ENCODE data around the gene DYNC1I1. TPM values are rescaled to one million over a fixed set of nuclear protein-coding genes. Genes with fewer than 3 reads are reported as not detected.

DYNC1I1 gene
- total RNA-seq, 1 donor from 2014 or later: 38.8 TPM

DNA sequence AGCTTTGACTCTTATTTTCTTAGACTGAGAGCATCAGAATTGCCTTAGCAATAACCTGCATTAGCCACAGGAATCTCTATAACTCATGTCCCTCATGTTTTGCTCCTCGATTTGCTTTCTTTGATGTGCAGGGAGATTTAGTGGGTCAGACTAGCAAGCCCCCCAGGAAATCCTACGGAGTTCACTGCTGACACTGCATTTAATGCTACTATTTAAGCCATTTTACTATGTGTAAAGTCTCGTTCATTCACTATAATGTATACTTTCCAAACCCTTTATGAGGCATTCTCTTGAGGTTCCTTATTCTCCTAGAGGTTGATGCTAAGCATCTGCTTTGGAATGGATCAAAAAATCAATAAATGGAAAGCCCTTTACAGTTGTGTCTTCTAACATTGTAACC lies 28.4 kb downstream of the DYNC1I1 start:
- no peak overlapping the region for H3K4me3 ChIP-seq
- H3K27ac ChIP-seq (replicated peaks): no peak overlapping the region
- no peaks in the 10 kb centered on the region for H3K27me3 ChIP-seq (ENCODE audit: low read depth)
- no peak for DNase-seq
- H3K9me3 ChIP-seq (replicated peaks): no peaks in the 10 kb centered on the region
- intact Hi-C loops (cut with micrococcal nuclease): no loop called here
- H3K36me3 ChIP-seq: peaks cover 10% of the 10 kb centered on the region
- H3K4me1 ChIP-seq: no peaks in the 10 kb centered on the region
- TF ChIP-seq CTCF (IDR thresholded peaks at IDR 0.05; ENCODE audit: borderline replicate concordance): no peak

- Histone ChIP-seq H3K4me1 (no peaks in the 10 kb centered on the region), H3K9me3 (replicated peaks) (no peaks in the 10 kb centered on the region), H3K27me3 (ENCODE audit: low read depth) (no peaks in the 10 kb centered on the region), H3K4me3 (no peak overlapping the region), H3K36me3 (peaks cover 21% of the 10 kb centered on the region), H3K27ac (replicated peaks) (no peak overlapping the region)
- no peak for DNase-seq
- TF ChIP-seq CTCF (IDR thresholded peaks at IDR 0.05; ENCODE audit: borderline replicate concordance): no peak
- intact Hi-C loops (cut with micrococcal nuclease): no loop called here
These were observed 29.9 kb downstream of the DYNC1I1 start for GRCh38 chr7:95802270-95802669.

DNA sequence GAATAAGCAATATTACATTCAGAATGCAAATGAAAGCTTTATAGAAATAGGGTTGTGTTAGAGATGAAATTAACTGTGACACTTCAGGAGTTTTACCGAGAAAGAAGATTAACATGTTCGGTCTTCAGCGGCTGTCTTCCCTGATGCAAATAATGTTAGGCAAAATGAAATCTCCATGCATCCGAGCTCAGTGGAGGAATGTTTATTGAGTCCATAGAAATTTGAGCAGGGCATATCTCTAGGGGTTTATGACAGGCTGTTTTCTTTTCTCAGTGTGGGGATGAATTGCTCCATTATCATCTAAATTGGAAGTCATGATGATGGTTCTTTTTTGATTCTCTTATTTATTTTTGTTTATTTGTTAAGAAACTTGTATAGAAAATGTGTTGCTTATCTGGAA lies 31.7 kb downstream of the DYNC1I1 start:
- Histone ChIP-seq H3K27me3 (ENCODE audit: low read depth) (no peaks in the 10 kb centered on the region), H3K27ac (replicated peaks) (no peak overlapping the region), H3K4me1 (no peaks in the 10 kb centered on the region), H3K36me3 (peaks cover 21% of the 10 kb centered on the region), H3K4me3 (no peak overlapping the region), H3K9me3 (replicated peaks) (no peaks in the 10 kb centered on the region)
- no peak for TF ChIP-seq CTCF (IDR thresholded peaks at IDR 0.05; ENCODE audit: borderline replicate concordance)
- no peak for DNase-seq
- intact Hi-C loops (cut with micrococcal nuclease): no loop called here

- Histone ChIP-seq H3K4me1 (no peaks in the 10 kb centered on the region), H3K36me3 (peaks cover 21% of the 10 kb centered on the region), H3K27me3 (ENCODE audit: low read depth) (no peaks in the 10 kb centered on the region), H3K4me3 (no peak overlapping the region), H3K27ac (replicated peaks) (no peak overlapping the region), H3K9me3 (replicated peaks) (no peaks in the 10 kb centered on the region)
- no peak for DNase-seq
- TF ChIP-seq CTCF (IDR thresholded peaks at IDR 0.05; ENCODE audit: borderline replicate concordance): no peak
- intact Hi-C loops (cut with micrococcal nuclease): no loop called here
These were observed 33.6 kb downstream of the DYNC1I1 start for GRCh38 chr7:95805909-95806308.

GRCh38 chr7:95808396-95808795 lies 36.0 kb downstream of the DYNC1I1 start:
- intact Hi-C loops (cut with micrococcal nuclease): no loop called here
- Histone ChIP-seq H3K4me1 (peaks cover 9% of the 10 kb centered on the region), H3K27me3 (ENCODE audit: low read depth) (no peaks in the 10 kb centered on the region), H3K4me3 (no peak overlapping the region), H3K27ac (replicated peaks) (no peak overlapping the region), H3K9me3 (replicated peaks) (no peaks in the 10 kb centered on the region), H3K36me3 (peaks cover 21% of the 10 kb centered on the region)
- no peak for DNase-seq
- no peak for TF ChIP-seq CTCF (IDR thresholded peaks at IDR 0.05; ENCODE audit: borderline replicate concordance)

Measured in left ventricle myocardium inferior (tissue), 1 donor.